ENCODE data around the gene CAMK1D.

Gene CAMK1D

GRCh38 chr10:12583891-12584595 is 234.7 kb downstream of the CAMK1D start:
- TF ChIP-seq CTCF (IDR thresholded peaks at IDR 0.05; ENCODE audit: low read depth, low read length) = no peak
- in situ Hi-C loops (cut with HindIII; ENCODE audit: low sequenced_read_pairs) = no loop called here
- DNase-seq (ENCODE audit: low read depth, low spot score) = no peak
- no peak overlapping the region for H3K4me3 ChIP-seq (ENCODE audit: low read depth, low read length)

DNA sequence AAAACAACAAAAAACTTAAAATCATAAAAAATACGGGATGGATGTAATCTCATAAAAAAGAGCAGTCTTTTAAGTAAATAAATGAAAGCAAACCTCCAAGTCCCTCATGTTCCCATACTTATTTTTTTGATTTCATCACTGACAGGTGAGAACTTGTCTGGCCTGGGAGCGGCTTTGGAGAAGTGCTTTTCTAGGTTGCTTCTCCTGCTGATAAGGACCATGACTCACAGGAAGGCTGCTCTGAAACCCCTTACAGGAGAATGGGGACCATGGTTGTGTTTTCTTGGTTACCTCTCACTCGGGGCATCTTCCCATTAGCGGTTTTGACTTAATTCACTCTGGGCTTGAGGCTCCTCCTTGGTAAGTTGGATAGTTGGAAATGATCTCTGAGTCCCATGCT is 237.4 kb downstream of the CAMK1D start:
- H3K4me3 ChIP-seq (ENCODE audit: low read depth, low read length) = no peak overlapping the region
- no peak for TF ChIP-seq CTCF (IDR thresholded peaks at IDR 0.05; ENCODE audit: low read depth, low read length)
- DNase-seq (ENCODE audit: low read depth, low spot score) = no peak
- in situ Hi-C loops (cut with HindIII; ENCODE audit: low sequenced_read_pairs) = no loop called here

DNA sequence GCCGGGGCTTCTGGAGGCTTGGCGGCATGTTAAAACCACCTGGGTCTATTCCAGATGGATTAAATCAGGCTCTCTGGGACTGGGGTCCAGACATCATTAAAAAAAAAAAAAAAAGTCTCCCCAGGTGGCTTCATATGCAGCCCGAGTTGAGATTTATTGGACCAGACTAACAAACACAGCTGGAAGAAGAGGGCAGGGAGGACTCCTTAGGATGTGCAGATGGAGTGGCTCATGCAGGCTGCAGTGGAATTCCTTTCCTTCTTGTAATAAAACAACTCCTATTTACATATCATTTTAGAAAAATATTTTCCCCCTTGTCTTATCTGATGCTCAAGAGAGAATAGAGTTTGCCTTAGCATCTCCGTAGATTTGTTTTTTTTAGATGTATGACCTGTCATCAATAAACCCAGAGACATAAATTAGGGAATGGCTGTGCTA is 238.1 kb downstream of the CAMK1D start:
- no peak for TF ChIP-seq CTCF (IDR thresholded peaks at IDR 0.05; ENCODE audit: low read depth, low read length)
- in situ Hi-C loops (cut with HindIII; ENCODE audit: low sequenced_read_pairs) = no loop called here
- no peak for DNase-seq (ENCODE audit: low read depth, low spot score)
- no peak overlapping the region for H3K4me3 ChIP-seq (ENCODE audit: low read depth, low read length)

DNA sequence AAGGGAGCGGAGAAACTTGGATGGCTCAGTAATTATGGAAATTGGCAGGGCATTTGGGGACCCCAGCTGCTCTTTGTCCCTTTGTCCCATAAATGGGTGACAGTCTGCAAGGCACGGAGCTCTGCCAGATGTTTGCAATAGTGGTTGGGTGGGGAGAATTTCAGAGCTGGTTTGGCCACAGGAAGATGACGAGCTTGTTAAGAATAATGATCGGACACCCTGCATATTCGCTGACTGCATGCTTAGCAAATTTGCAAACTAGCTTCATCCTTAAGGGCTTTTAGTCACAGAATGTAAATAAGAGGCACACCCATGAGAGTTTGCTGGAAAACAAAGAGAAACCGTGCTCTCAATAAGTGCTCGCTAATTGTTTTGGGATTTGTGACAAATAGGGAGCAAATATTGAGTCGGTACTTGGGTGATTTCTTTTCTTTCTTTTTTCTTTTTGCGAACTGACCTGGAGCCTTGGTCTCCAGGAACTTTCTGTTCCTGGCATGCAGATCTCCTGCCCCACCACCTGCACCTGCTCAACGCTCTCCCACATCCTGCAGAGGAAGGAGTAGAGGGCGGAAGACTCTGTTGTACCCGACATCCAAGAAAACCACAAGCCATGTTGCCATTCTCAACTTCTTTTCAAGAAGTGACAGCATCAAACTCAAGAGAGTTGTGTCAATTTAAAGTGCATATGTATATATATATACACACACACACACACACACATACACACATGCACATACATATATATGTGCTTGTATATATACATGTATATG is 238.9 kb downstream of the CAMK1D start:
- no peak for DNase-seq (ENCODE audit: low read depth, low spot score)
- TF ChIP-seq CTCF (IDR thresholded peaks at IDR 0.05; ENCODE audit: low read depth, low read length) = no peak
- H3K4me3 ChIP-seq (ENCODE audit: low read depth, low read length) = no peak overlapping the region
- in situ Hi-C loops (cut with HindIII; ENCODE audit: low sequenced_read_pairs) = no loop called here

DNA sequence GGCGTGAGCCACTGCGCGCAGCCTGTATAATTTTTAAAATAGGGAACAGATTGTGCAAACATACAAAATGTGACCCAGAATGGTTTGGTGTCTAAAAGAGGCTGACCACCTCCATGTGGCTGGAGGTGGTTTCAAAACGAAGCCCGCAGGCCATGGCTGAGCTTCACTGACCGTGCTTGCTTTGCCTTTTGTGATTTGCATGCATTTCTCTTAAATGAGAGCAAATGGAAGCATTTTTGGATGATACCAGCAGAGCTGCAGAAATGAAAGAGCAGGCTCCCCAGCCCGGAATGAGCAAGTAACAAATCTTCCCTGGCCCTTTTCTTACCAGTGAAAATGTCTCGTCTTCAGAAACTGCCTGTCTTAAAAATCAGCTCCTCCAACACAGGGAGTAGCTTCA is 239.9 kb downstream of the CAMK1D start:
- in situ Hi-C loops (cut with HindIII; ENCODE audit: low sequenced_read_pairs) = no loop called here
- DNase-seq (ENCODE audit: low read depth, low spot score) = no peak
- TF ChIP-seq CTCF (IDR thresholded peaks at IDR 0.05; ENCODE audit: low read depth, low read length) = no peak
- H3K4me3 ChIP-seq (ENCODE audit: low read depth, low read length) = no peak overlapping the region

- DNase-seq (ENCODE audit: low read depth, low spot score) = no peak
- no peak overlapping the region for H3K4me3 ChIP-seq (ENCODE audit: low read depth, low read length)
- no peak for TF ChIP-seq CTCF (IDR thresholded peaks at IDR 0.05; ENCODE audit: low read depth, low read length)
- in situ Hi-C loops (cut with HindIII; ENCODE audit: low sequenced_read_pairs) = no loop called here
Measured at GRCh38 chr10:12589791-12590190, 240.4 kb downstream of the CAMK1D start.

Measured in astrocyte of the spinal cord (primary cell).